Loucy (cell line): Measurements from ENCODE around the gene MED13L.

Experiments used
- H2AFZ ChIP-seq: fragments of 200-600 bp; sonication (generic); 2 replicates; pipeline ENCODE4 v1.6.0; 2016; ENCODE audit warnings: antibody characterized with exemption, mild to moderate bottlenecking, low read length, moderate library complexity
- H3F3A ChIP-seq: fragments of 200-600 bp; 2 replicates; pipeline ENCODE4 v1.6.0; 2016; ENCODE audit warnings: antibody characterized with exemption, low read depth, mild to moderate bottlenecking
- H3K27me3 ChIP-seq: fragments of 200-600 bp; sonication (generic); 2 replicates; pipeline ENCODE4 v1.6.1; 2014; ENCODE audit warnings: low read length, mild to moderate bottlenecking; ENCODE audit not compliant: insufficient read depth, poor library complexity, severe bottlenecking
- H3K36me3 ChIP-seq: fragments of 200-600 bp; sonication (generic); 2 replicates; pipeline ENCODE4 v1.6.1; 2016; ENCODE audit warnings: low read length; ENCODE audit not compliant: insufficient read depth
- H3K4me1 ChIP-seq: fragments of 200-600 bp; sonication (generic); 2 replicates; pipeline ENCODE4 v1.5.1; 2014; ENCODE audit warnings: low read length, mild to moderate bottlenecking; ENCODE audit not compliant: insufficient read depth, poor library complexity, severe bottlenecking
- H3K4me2 ChIP-seq: fragments of 200-600 bp; sonication (generic); 2 replicates; pipeline ENCODE4 v1.6.0; 2014; ENCODE audit warnings: antibody characterized with exemption, low read length, low read depth, mild to moderate bottlenecking; ENCODE audit not compliant: poor library complexity, severe bottlenecking
- H3K4me3 ChIP-seq: fragments of 200-600 bp; sonication (generic); 2 replicates; pipeline ENCODE4 v1.5.1; 2014; ENCODE audit warnings: low read length, mild to moderate bottlenecking, mixed read lengths; ENCODE audit not compliant: poor library complexity, severe bottlenecking
- H3K79me2 ChIP-seq: fragments of 200-600 bp; sonication (generic); 2 replicates; pipeline ENCODE4 v1.6.1; 2014; ENCODE audit warnings: low read length; ENCODE audit not compliant: insufficient read depth
- H3K9ac ChIP-seq: fragments of 200-600 bp; sonication (generic); 2 replicates; pipeline ENCODE4 v1.6.0; 2014; ENCODE audit warnings: mild to moderate bottlenecking, low read depth, low read length, moderate library complexity; ENCODE audit not compliant: poor library complexity, severe bottlenecking
- H3K9me2 ChIP-seq: fragments of 200-600 bp; sonication (generic); replicated peaks from 2 replicates; pipeline ENCODE4 v1.6.1; 2016; ENCODE audit warnings: low read depth, low read length, mixed read lengths
- H3K9me3 ChIP-seq: fragments of 200-600 bp; sonication (generic); 2 replicates; pipeline ENCODE4 v1.6.1; 2014; ENCODE audit warnings: mild to moderate bottlenecking, antibody characterized with exemption, low read length, low read depth; ENCODE audit not compliant: insufficient read depth
- H4K20me1 ChIP-seq: fragments of 200-600 bp; sonication (generic); 2 replicates; pipeline ENCODE4 v1.6.0; 2014; ENCODE audit warnings: antibody characterized with exemption, low read length, mild to moderate bottlenecking; ENCODE audit not compliant: insufficient read depth, poor library complexity, severe bottlenecking
- EZH2phosphoT487 ChIP-seq: fragments of 200-600 bp; IDR thresholded peaks from 2 replicates; pipeline ENCODE4 v1.6.1; 2018; ENCODE audit warnings: antibody characterized with exemption, mild to moderate bottlenecking, moderate library complexity, borderline replicate concordance
- TF ChIP-seq, protein P1 (sequence below): fragments of 200-600 bp; sonication (generic); conservative IDR thresholded peaks from 2 replicates; pipeline ENCODE4 v1.5.1; 2014; ENCODE audit warnings: mild to moderate bottlenecking, antibody characterized with exemption, low read length

MED13L gene

GRCh38 chr12:116087399-116087798, 190.1 kb downstream of the MED13L start:
- peak overlapping the region; percentile 80 for H3K4me2 ChIP-seq
- no peak for TF ChIP-seq EZH2phosphoT487
- peaks cover 70% of the 10 kb centered on the region for H3K79me2 ChIP-seq
- H2AFZ ChIP-seq = no peak overlapping the region
- H3K9ac ChIP-seq = peak overlapping the region; percentile 54
- no peaks in the 10 kb centered on the region for H3K27me3 ChIP-seq
- H3K36me3 ChIP-seq = no peaks in the 10 kb centered on the region
- peak overlapping the region; percentile 60 for H3K4me3 ChIP-seq
- H3K4me1 ChIP-seq = peaks cover 50% of the 10 kb centered on the region
- H4K20me1 ChIP-seq = no peaks in the 10 kb centered on the region
- H3K9me3 ChIP-seq = no peaks in the 10 kb centered on the region
- H3F3A ChIP-seq = peaks cover 5% of the 10 kb centered on the region; the same call in 1 of the 2 replicates
- no peaks in the 10 kb centered on the region for H3K9me2 ChIP-seq

GRCh38 chr12:116080415-116080814, 197.1 kb downstream of the MED13L start:
- H3K4me1 ChIP-seq = peaks cover 12% of the 10 kb centered on the region
- H3K36me3 ChIP-seq = no peaks in the 10 kb centered on the region
- peaks cover 22% of the 10 kb centered on the region; the same call in 1 of the 2 replicates for H3K79me2 ChIP-seq
- H3K27me3 ChIP-seq = no peaks in the 10 kb centered on the region
- H3K9me2 ChIP-seq = no peaks in the 10 kb centered on the region
- H3K4me2 ChIP-seq = no peak overlapping the region
- H3K9ac ChIP-seq = no peak overlapping the region
- 0 out of 2 replicates have a peak, but pooled peaks cover 2% of the 10 kb centered on the region for H3F3A ChIP-seq
- H4K20me1 ChIP-seq = no peaks in the 10 kb centered on the region
- TF ChIP-seq EZH2phosphoT487 = no peak
- TF ChIP-seq, protein P1, sequence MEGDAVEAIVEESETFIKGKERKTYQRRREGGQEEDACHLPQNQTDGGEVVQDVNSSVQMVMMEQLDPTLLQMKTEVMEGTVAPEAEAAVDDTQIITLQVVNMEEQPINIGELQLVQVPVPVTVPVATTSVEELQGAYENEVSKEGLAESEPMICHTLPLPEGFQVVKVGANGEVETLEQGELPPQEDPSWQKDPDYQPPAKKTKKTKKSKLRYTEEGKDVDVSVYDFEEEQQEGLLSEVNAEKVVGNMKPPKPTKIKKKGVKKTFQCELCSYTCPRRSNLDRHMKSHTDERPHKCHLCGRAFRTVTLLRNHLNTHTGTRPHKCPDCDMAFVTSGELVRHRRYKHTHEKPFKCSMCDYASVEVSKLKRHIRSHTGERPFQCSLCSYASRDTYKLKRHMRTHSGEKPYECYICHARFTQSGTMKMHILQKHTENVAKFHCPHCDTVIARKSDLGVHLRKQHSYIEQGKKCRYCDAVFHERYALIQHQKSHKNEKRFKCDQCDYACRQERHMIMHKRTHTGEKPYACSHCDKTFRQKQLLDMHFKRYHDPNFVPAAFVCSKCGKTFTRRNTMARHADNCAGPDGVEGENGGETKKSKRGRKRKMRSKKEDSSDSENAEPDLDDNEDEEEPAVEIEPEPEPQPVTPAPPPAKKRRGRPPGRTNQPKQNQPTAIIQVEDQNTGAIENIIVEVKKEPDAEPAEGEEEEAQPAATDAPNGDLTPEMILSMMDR = no peak
- no peak overlapping the region for H3K4me3 ChIP-seq
- no peaks in the 10 kb centered on the region for H3K9me3 ChIP-seq
- H2AFZ ChIP-seq = no peak overlapping the region

GRCh38 chr12:116078396-116078795, 199.1 kb downstream of the MED13L start:
- Histone ChIP-seq H3K79me2 (peaks cover 11% of the 10 kb centered on the region; the same call in 1 of the 2 replicates), H4K20me1 (no peaks in the 10 kb centered on the region), H3K9me3 (no peaks in the 10 kb centered on the region), H3K36me3 (no peaks in the 10 kb centered on the region), H3F3A (0 out of 2 replicates have a peak, but pooled peaks cover 2% of the 10 kb centered on the region), H3K4me3 (no peak overlapping the region), H3K27me3 (no peaks in the 10 kb centered on the region), H3K9ac (no peak overlapping the region), H3K4me1 (peaks cover 14% of the 10 kb centered on the region), H3K9me2 (no peaks in the 10 kb centered on the region), H2AFZ (no peak overlapping the region), H3K4me2 (no peak overlapping the region)
- no peak for TF ChIP-seq EZH2phosphoT487
- TF ChIP-seq, protein P1 = no peak

DNA sequence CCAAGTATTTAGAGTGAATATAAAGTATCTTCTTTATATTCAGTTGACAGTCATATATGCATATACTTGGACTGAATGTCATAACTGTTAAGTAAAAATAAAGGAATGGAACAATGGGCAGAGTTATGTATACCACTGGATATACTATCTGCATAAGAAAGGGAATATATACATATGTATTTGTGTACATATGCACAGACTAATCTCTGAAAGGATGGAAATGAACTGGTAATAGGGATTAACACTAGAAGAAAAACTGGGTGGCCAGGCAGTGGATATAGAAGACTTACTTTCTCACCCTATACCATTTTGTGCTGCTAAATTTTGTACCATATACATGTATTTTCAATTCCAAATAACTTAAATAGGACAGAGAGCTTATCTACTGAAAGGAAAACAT, 200.1 kb downstream of the MED13L start:
- H3K9me3 ChIP-seq = no peaks in the 10 kb centered on the region
- peaks cover 13% of the 10 kb centered on the region for H3K4me1 ChIP-seq

More for the DNA sequence above, 200.1 kb downstream of the MED13L start:
- TF ChIP-seq EZH2phosphoT487 = no peak
- TF ChIP-seq, protein P1 = no peak
- Histone ChIP-seq H4K20me1 (no peaks in the 10 kb centered on the region), H3K27me3 (no peaks in the 10 kb centered on the region), H3F3A (0 out of 2 replicates have a peak, but pooled peaks cover 2% of the 10 kb centered on the region), H3K36me3 (no peaks in the 10 kb centered on the region), H3K4me2 (no peak overlapping the region), H2AFZ (no peak overlapping the region), H3K79me2 (peaks cover 14% of the 10 kb centered on the region; the same call in 1 of the 2 replicates), H3K9ac (no peak overlapping the region), H3K9me2 (no peaks in the 10 kb centered on the region), H3K4me3 (no peak overlapping the region)
